DOHH2 (cell line): ENCODE data around the gene DRGX.

Experiments used
- H3F3A ChIP-seq: fragments of 200-600 bp; sonication (generic), shearing (Covaris generic); 2 replicates; pipeline ENCODE4 v1.6.0; 2016; ENCODE audit warnings: antibody characterized with exemption, mild to moderate bottlenecking; ENCODE audit not compliant: control insufficient read depth, insufficient read depth
- H3K27ac ChIP-seq: fragments of 200-600 bp; sonication (generic); 2 replicates; pipeline ENCODE4 v1.5.1; 2014; ENCODE audit warnings: low read depth, mild to moderate bottlenecking, low read length, moderate library complexity
- H3K27me3 ChIP-seq: fragments of 200-600 bp; sonication (generic); 2 replicates; pipeline ENCODE4 v1.6.1; 2014; ENCODE audit warnings: mild to moderate bottlenecking, low read length, mixed read lengths; ENCODE audit not compliant: control insufficient read depth
- H3K36me3 ChIP-seq: fragments of 200-600 bp; sonication (generic); 2 replicates; pipeline ENCODE4 v1.6.1; 2014; ENCODE audit warnings: mild to moderate bottlenecking, low read length, moderate library complexity, mixed read lengths; ENCODE audit not compliant: control insufficient read depth
- H3K4me1 ChIP-seq: fragments of 200-600 bp; sonication (generic); 2 replicates; pipeline ENCODE4 v1.6.1; 2014; ENCODE audit warnings: mild to moderate bottlenecking, low read length, mixed read lengths; ENCODE audit not compliant: control insufficient read depth
- H3K4me2 ChIP-seq: fragments of 200-600 bp; sonication (generic); 2 replicates; pipeline ENCODE4 v1.6.0; 2014; ENCODE audit warnings: mild to moderate bottlenecking, low read length, moderate library complexity
- H3K4me3 ChIP-seq: fragments of 200-600 bp; sonication (generic); 2 replicates; pipeline ENCODE4 v1.5.1; 2014; ENCODE audit warnings: mild to moderate bottlenecking, low read length, mixed read lengths
- H3K79me2 ChIP-seq: fragments of 200-600 bp; sonication (generic); 2 replicates; pipeline ENCODE4 v1.6.1; 2014; ENCODE audit warnings: mild to moderate bottlenecking, low read length, mixed read lengths; ENCODE audit not compliant: control insufficient read depth
- H3K9me2 ChIP-seq: fragments of 200-600 bp; sonication (generic); replicated peaks from 2 replicates; pipeline ENCODE4 v1.6.1; 2014; ENCODE audit warnings: mild to moderate bottlenecking, low read length, mixed read lengths; ENCODE audit not compliant: control insufficient read depth
- H3K9me3 ChIP-seq: fragments of 200-600 bp; sonication (generic); 2 replicates; pipeline ENCODE4 v1.6.1; 2014; ENCODE audit warnings: antibody characterized with exemption, low read length, mixed read lengths; ENCODE audit not compliant: control insufficient read depth, insufficient read depth
- H4K20me1 ChIP-seq: fragments of 200-600 bp; sonication (generic); 2 replicates; pipeline ENCODE4 v1.6.0; 2014; ENCODE audit warnings: low read depth, mild to moderate bottlenecking, antibody characterized with exemption, low read length, moderate library complexity; ENCODE audit not compliant: control insufficient read depth, insufficient read depth
- EZH2phosphoT487 ChIP-seq: fragments of 200-600 bp; sonication (generic); IDR thresholded peaks from 2 replicates; pipeline ENCODE4 v1.6.1; 2017; ENCODE audit warnings: borderline replicate concordance, mild to moderate bottlenecking, antibody characterized with exemption, low read length, moderate library complexity, mixed read lengths
- TF ChIP-seq, protein P1 (sequence below): fragments of 200-600 bp; sonication (generic); IDR thresholded peaks from one replicate; pipeline ENCODE4 v1.5.1; 2014; ENCODE audit warnings: antibody characterized with exemption, mild to moderate bottlenecking, low read depth, low read length; ENCODE audit not compliant: poor library complexity, severe bottlenecking

Gene DRGX

DNA sequence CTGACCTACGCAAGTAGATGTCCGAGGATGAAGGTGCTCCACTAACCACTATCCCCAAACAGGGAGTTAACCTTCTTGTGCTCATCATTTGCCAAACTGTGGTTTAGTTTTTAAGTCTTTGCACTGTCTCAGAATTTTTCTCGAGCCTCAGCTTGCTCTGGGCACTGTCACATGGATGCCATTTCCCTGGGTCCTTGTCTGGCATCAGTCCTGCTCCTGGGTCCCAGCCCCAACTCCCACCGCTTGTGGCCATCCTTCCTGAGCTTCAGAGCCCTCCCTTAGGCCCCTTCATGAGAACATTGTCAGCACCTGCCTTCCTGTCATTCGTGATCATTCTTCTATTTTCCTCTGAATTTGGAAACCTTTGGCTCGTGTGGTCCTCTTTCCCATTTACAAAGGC, 63.1 kb downstream of the DRGX start:
- H3K9me3 ChIP-seq, result peaks cover 6% of the 10 kb centered on the region
- H4K20me1 ChIP-seq, result no peaks in the 10 kb centered on the region
- H3K27ac ChIP-seq, result no peak overlapping the region
- no peak overlapping the region for H3K4me2 ChIP-seq
- H3K4me1 ChIP-seq, result no peaks in the 10 kb centered on the region
- no peaks in the 10 kb centered on the region for H3K79me2 ChIP-seq
- H3F3A ChIP-seq, result no peaks in the 10 kb centered on the region
- no peaks in the 10 kb centered on the region for H3K36me3 ChIP-seq
- TF ChIP-seq, protein P1, sequence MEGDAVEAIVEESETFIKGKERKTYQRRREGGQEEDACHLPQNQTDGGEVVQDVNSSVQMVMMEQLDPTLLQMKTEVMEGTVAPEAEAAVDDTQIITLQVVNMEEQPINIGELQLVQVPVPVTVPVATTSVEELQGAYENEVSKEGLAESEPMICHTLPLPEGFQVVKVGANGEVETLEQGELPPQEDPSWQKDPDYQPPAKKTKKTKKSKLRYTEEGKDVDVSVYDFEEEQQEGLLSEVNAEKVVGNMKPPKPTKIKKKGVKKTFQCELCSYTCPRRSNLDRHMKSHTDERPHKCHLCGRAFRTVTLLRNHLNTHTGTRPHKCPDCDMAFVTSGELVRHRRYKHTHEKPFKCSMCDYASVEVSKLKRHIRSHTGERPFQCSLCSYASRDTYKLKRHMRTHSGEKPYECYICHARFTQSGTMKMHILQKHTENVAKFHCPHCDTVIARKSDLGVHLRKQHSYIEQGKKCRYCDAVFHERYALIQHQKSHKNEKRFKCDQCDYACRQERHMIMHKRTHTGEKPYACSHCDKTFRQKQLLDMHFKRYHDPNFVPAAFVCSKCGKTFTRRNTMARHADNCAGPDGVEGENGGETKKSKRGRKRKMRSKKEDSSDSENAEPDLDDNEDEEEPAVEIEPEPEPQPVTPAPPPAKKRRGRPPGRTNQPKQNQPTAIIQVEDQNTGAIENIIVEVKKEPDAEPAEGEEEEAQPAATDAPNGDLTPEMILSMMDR, result no peak
- no peak for TF ChIP-seq EZH2phosphoT487
- H3K27me3 ChIP-seq, result no peaks in the 10 kb centered on the region
- H3K4me3 ChIP-seq, result no peak overlapping the region
- no peaks in the 10 kb centered on the region for H3K9me2 ChIP-seq

DNA sequence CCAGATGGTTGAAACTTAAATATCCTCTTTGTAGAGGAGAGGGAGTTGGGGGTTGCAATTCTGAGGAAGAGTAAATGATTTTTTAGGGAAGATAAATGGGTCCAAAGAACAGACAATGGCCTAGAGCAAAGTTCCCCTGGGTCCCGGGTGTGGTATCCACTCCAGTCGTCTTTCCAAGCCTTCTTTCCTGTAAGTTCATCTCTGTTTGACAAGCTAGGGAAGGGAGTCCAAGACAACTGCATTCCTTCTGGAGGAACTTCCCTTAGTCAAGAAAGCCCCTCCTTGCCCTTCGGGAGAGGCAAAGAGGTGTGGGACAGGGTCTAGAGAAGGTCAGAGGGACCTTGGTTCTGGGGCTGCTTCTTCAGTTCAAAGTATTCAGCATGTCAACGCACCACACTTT, 63.6 kb downstream of the DRGX start:
- Histone ChIP-seq H3K4me2 (no peak overlapping the region), H3K4me3 (no peak overlapping the region), H3K27ac (no peak overlapping the region), H3K36me3 (no peaks in the 10 kb centered on the region), H3K4me1 (no peaks in the 10 kb centered on the region), H3K9me3 (peaks cover 6% of the 10 kb centered on the region), H4K20me1 (no peaks in the 10 kb centered on the region), H3K27me3 (no peaks in the 10 kb centered on the region), H3K79me2 (no peaks in the 10 kb centered on the region), H3F3A (no peaks in the 10 kb centered on the region), H3K9me2 (no peaks in the 10 kb centered on the region)
- no peak for TF ChIP-seq EZH2phosphoT487
- TF ChIP-seq, protein P1, result no peak

DNA sequence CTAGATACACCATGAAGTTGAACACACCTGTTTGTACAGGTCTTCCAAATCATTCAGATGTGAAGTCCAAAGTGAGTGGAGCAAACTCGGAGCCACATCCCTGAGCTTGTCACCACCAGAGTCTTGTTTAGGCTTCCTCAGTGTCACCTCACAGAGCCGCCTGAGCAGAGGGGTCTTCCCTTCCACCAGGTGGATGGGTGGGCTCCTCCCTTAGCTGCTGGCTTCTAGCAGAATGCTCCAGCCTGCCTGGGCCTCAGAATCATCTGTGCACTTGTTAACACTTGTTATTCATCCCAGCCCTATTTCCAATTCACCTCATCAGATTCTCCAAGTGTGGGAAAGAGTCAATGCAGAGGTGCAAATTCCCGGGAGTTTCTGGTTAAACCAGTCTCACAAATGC, 64.5 kb downstream of the DRGX start:
- Histone ChIP-seq H3K4me3 (no peak overlapping the region), H3F3A (no peaks in the 10 kb centered on the region), H4K20me1 (no peaks in the 10 kb centered on the region), H3K27ac (no peak overlapping the region), H3K79me2 (no peaks in the 10 kb centered on the region), H3K27me3 (no peaks in the 10 kb centered on the region), H3K9me3 (peaks cover 4% of the 10 kb centered on the region), H3K4me1 (no peaks in the 10 kb centered on the region), H3K36me3 (no peaks in the 10 kb centered on the region), H3K9me2 (no peaks in the 10 kb centered on the region), H3K4me2 (no peak overlapping the region)
- TF ChIP-seq EZH2phosphoT487, result no peak
- TF ChIP-seq, protein P1, result no peak
